Measurements from ENCODE around the gene EPHA2. TPM values are rescaled to one million over a fixed set of nuclear protein-coding genes. Genes with fewer than 3 reads are reported as not detected.

The EPHA2 gene
- total RNA-seq, 1 donor from 2014 or later: 25.0 TPM

GRCh38 chr1:16129921-16130543, 25.8 kb downstream of the EPHA2 start:
- H3K27me3 Mint-ChIP-seq (ENCODE audit: low read depth): no peaks in the 10 kb centered on the region
- no peak for TF ChIP-seq CTCF (conservative IDR thresholded peaks at IDR 0.05)
- no peak for DNase-seq (ENCODE audit: low read depth, low spot score)
- H3K27ac Mint-ChIP-seq (ENCODE audit: unreplicated experiment): no peak overlapping the region
- peaks cover 3% of the 10 kb centered on the region for H3K36me3 Mint-ChIP-seq (ENCODE audit: low read depth)
- H3K9me3 Mint-ChIP-seq: no peaks in the 10 kb centered on the region
- H3K4me1 Mint-ChIP-seq: no peaks in the 10 kb centered on the region
- no peak overlapping the region for H3K4me3 Mint-ChIP-seq

GRCh38 chr1:16129316-16129715, 26.6 kb downstream of the EPHA2 start:
- peaks cover 3% of the 10 kb centered on the region for H3K36me3 Mint-ChIP-seq (ENCODE audit: low read depth)
- no peaks in the 10 kb centered on the region for H3K27me3 Mint-ChIP-seq (ENCODE audit: low read depth)
- H3K27ac Mint-ChIP-seq (ENCODE audit: unreplicated experiment): no peak overlapping the region
- H3K4me1 Mint-ChIP-seq: no peaks in the 10 kb centered on the region
- no peak for TF ChIP-seq CTCF (conservative IDR thresholded peaks at IDR 0.05)
- DNase-seq (ENCODE audit: low read depth, low spot score): no peak
- no peak overlapping the region for H3K4me3 Mint-ChIP-seq
- H3K9me3 Mint-ChIP-seq: no peaks in the 10 kb centered on the region

GRCh38 chr1:16128338-16128741, 27.5 kb downstream of the EPHA2 start:
- DNase-seq (ENCODE audit: low read depth, low spot score): no peak
- Mint-ChIP-seq H3K36me3 (ENCODE audit: low read depth) (peaks cover 3% of the 10 kb centered on the region), H3K9me3 (no peaks in the 10 kb centered on the region), H3K4me1 (no peaks in the 10 kb centered on the region), H3K27ac (ENCODE audit: unreplicated experiment) (no peak overlapping the region), H3K4me3 (no peak overlapping the region), H3K27me3 (ENCODE audit: low read depth) (no peaks in the 10 kb centered on the region)
- no peak for TF ChIP-seq CTCF (conservative IDR thresholded peaks at IDR 0.05)

GRCh38 chr1:16127676-16128337, 28.1 kb downstream of the EPHA2 start:
- DNase-seq (ENCODE audit: low read depth, low spot score): no peak
- TF ChIP-seq CTCF (conservative IDR thresholded peaks at IDR 0.05): no peak
- no peaks in the 10 kb centered on the region for H3K27me3 Mint-ChIP-seq (ENCODE audit: low read depth)
- H3K36me3 Mint-ChIP-seq (ENCODE audit: low read depth): peaks cover 3% of the 10 kb centered on the region
- H3K27ac Mint-ChIP-seq (ENCODE audit: unreplicated experiment): no peak overlapping the region
- H3K4me3 Mint-ChIP-seq: no peak overlapping the region
- H3K9me3 Mint-ChIP-seq: no peaks in the 10 kb centered on the region
- peaks cover 4% of the 10 kb centered on the region for H3K4me1 Mint-ChIP-seq

- no peaks in the 10 kb centered on the region for H3K27me3 Mint-ChIP-seq (ENCODE audit: low read depth)
- no peak overlapping the region for H3K27ac Mint-ChIP-seq (ENCODE audit: unreplicated experiment)
- TF ChIP-seq CTCF (conservative IDR thresholded peaks at IDR 0.05): no peak
- no peak for DNase-seq (ENCODE audit: low read depth, low spot score)
- no peaks in the 10 kb centered on the region for H3K9me3 Mint-ChIP-seq
- no peak overlapping the region for H3K4me3 Mint-ChIP-seq
- H3K4me1 Mint-ChIP-seq: peaks cover 6% of the 10 kb centered on the region
- peaks cover 3% of the 10 kb centered on the region for H3K36me3 Mint-ChIP-seq (ENCODE audit: low read depth)
These were observed 28.9 kb downstream of the EPHA2 start for GRCh38 chr1:16126743-16127515.
